GM23338 (cell line): ENCODE results near the gene ZNF438.

Experiments used
- CREB1 ChIP-seq: fragments of 250-450 bp; sonication (Bioruptor Pico); IDR thresholded peaks from 2 replicates; pipeline ENCODE4 v1.5.0; 2020; ENCODE audit warnings: low read depth, mild to moderate bottlenecking, moderate library complexity
- EZH2 ChIP-seq: fragments of 200-600 bp; sonication (generic); IDR thresholded peaks from one replicate; pipeline ENCODE4 v1.8.0; 2017; ENCODE audit warnings: antibody characterized with exemption, mild to moderate bottlenecking, low read depth; ENCODE audit not compliant: unreplicated experiment
- EZH2phosphoT487 ChIP-seq: fragments of 200-600 bp; sonication (generic); IDR thresholded peaks from one replicate; pipeline ENCODE4 v1.8.1; 2018; ENCODE audit warnings: antibody characterized with exemption; ENCODE audit not compliant: unreplicated experiment
- JUNB ChIP-seq: IDR thresholded peaks from one replicate; pipeline ENCODE4 v1.6.1; 2016; ENCODE audit warnings: antibody characterized with exemption; ENCODE audit not compliant: unreplicated experiment
- NANOG ChIP-seq: IDR thresholded peaks from 2 replicates; pipeline ENCODE4 v1.6.1; 2016; ENCODE audit warnings: antibody characterized with exemption, borderline replicate concordance
- POLR2AphosphoS5 ChIP-seq: IDR thresholded peaks from 2 replicates; pipeline ENCODE4 v1.6.1; 2016; ENCODE audit warnings: antibody characterized with exemption, low read depth
- TF ChIP-seq, protein P1 (sequence below), 2 experiments: fragments of 200-600 bp in 1 of 2; sonication (generic) in 1 of 2; conservative IDR thresholded peaks; 2 replicates each; pipeline versions ENCODE4 v1.5.1 to v1.6.1; 2016 to 2017; ENCODE audit warnings: antibody characterized with exemption in 2 of 2, low read depth in 2 of 2, mild to moderate bottlenecking in 2 of 2, moderate library complexity in 1 of 2
- TF ChIP-seq, protein P2 (sequence below): IDR thresholded peaks from one replicate; pipeline ENCODE4 v1.6.1; 2018; ENCODE audit warnings: antibody characterized with exemption; ENCODE audit not compliant: unreplicated experiment

DNA sequence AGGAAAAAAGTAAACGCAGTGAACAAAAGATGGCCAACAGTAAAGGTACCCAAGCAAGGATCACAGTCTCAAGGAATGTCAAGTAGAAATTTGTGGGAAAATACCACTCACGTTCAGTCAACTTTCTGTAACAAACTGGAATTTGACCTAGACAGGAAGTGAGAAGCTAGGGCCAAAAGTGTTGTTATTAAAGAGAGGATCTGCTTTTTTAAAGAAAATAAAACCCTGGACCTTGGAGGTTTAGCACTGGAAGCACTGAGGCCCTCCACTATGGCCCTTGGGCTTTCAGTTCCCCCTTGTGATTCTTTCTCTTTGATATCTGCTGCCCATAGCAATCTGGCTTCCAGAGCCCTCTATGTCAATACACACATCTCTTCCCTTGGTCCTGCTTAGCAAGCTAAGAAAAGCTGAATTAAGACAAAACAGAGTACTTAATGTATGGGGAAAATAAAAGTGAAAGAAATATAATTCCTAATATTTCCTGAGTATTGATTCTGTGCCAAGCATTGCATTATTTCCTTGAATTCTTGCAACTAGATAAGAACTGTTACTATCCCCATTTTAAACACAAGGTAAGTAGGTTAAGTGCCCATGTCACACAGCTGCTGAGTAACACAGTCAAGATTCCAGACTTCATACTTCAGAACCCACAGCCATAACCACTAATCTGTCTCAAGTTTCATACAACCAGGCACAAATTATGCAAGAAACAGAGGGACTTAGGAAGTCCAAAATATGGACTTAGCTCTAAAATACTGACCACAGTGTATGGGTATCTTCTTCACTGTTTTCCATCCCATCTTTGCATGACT lies 2.6 kb upstream of the ZNF438 start:
- TF ChIP-seq, protein P1, sequence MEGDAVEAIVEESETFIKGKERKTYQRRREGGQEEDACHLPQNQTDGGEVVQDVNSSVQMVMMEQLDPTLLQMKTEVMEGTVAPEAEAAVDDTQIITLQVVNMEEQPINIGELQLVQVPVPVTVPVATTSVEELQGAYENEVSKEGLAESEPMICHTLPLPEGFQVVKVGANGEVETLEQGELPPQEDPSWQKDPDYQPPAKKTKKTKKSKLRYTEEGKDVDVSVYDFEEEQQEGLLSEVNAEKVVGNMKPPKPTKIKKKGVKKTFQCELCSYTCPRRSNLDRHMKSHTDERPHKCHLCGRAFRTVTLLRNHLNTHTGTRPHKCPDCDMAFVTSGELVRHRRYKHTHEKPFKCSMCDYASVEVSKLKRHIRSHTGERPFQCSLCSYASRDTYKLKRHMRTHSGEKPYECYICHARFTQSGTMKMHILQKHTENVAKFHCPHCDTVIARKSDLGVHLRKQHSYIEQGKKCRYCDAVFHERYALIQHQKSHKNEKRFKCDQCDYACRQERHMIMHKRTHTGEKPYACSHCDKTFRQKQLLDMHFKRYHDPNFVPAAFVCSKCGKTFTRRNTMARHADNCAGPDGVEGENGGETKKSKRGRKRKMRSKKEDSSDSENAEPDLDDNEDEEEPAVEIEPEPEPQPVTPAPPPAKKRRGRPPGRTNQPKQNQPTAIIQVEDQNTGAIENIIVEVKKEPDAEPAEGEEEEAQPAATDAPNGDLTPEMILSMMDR (conservative IDR thresholded peaks at IDR 0.05; ENCODE audit: low read depth in 2 of 2), result no peak
- TF ChIP-seq CREB1 (CRISPR knock-in tag) (no peak), POLR2AphosphoS5 (no peak), EZH2 (no peak), JUNB (no peak), EZH2phosphoT487 (no peak), NANOG (no peak)
- TF ChIP-seq, protein P2, sequence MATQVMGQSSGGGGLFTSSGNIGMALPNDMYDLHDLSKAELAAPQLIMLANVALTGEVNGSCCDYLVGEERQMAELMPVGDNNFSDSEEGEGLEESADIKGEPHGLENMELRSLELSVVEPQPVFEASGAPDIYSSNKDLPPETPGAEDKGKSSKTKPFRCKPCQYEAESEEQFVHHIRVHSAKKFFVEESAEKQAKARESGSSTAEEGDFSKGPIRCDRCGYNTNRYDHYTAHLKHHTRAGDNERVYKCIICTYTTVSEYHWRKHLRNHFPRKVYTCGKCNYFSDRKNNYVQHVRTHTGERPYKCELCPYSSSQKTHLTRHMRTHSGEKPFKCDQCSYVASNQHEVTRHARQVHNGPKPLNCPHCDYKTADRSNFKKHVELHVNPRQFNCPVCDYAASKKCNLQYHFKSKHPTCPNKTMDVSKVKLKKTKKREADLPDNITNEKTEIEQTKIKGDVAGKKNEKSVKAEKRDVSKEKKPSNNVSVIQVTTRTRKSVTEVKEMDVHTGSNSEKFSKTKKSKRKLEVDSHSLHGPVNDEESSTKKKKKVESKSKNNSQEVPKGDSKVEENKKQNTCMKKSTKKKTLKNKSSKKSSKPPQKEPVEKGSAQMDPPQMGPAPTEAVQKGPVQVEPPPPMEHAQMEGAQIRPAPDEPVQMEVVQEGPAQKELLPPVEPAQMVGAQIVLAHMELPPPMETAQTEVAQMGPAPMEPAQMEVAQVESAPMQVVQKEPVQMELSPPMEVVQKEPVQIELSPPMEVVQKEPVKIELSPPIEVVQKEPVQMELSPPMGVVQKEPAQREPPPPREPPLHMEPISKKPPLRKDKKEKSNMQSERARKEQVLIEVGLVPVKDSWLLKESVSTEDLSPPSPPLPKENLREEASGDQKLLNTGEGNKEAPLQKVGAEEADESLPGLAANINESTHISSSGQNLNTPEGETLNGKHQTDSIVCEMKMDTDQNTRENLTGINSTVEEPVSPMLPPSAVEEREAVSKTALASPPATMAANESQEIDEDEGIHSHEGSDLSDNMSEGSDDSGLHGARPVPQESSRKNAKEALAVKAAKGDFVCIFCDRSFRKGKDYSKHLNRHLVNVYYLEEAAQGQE, result no peak
